SK-N-SH treated with all-trans-retinoic acid at 6 μM for 48 hours (cell line): ENCODE measurements around the gene ALDH4A1.

Source experiments
- CSDC2 ChIP-seq: fragments of 250-450 bp; sonication (Bioruptor Pico); IDR thresholded peaks from 2 replicates; pipeline ENCODE4 v1.5.0; 2020; ENCODE audit warnings: mild to moderate bottlenecking, moderate library complexity
- ESRRG ChIP-seq: fragments of 250-450 bp; sonication (Bioruptor Pico); IDR thresholded peaks from 2 replicates; pipeline ENCODE4 v1.6.1; 2021; ENCODE audit warnings: mild to moderate bottlenecking
- OSR1 ChIP-seq: fragments of 250-450 bp; sonication (Bioruptor Pico); IDR thresholded peaks from 2 replicates; pipeline ENCODE4 v1.8.0; 2022; ENCODE audit warnings: moderate library complexity, mild to moderate bottlenecking, inconsistent platforms
- RARB ChIP-seq: fragments of 250-450 bp; sonication (Bioruptor Pico); IDR thresholded peaks from 2 replicates; pipeline ENCODE4 v1.8.0; 2021; ENCODE audit warnings: mild to moderate bottlenecking, moderate library complexity
- ZFP3 ChIP-seq: fragments of 250-450 bp; sonication (Bioruptor Pico); IDR thresholded peaks from 2 replicates; pipeline ENCODE4 v1.5.0; 2020; ENCODE audit warnings: mild to moderate bottlenecking, moderate library complexity
- ZFP30 ChIP-seq: fragments of 450-650 bp; formaldehyde crosslinking; IDR thresholded peaks from 2 replicates; pipeline ENCODE4 v1.5.0; 2022; ENCODE audit warnings: mild to moderate bottlenecking, moderate library complexity
- TF ChIP-seq, protein P1 (sequence below): fragments of 250-450 bp; sonication (Bioruptor Pico); IDR thresholded peaks from 2 replicates; pipeline ENCODE4 v1.8.0; 2020; ENCODE audit warnings: mild to moderate bottlenecking, moderate library complexity, borderline replicate concordance
- TF ChIP-seq, protein P2 (sequence below): fragments of 250-450 bp; sonication (Bioruptor Pico); IDR thresholded peaks from 2 replicates; pipeline ENCODE4 v1.5.0; 2020; ENCODE audit warnings: mild to moderate bottlenecking, moderate library complexity

DNA sequence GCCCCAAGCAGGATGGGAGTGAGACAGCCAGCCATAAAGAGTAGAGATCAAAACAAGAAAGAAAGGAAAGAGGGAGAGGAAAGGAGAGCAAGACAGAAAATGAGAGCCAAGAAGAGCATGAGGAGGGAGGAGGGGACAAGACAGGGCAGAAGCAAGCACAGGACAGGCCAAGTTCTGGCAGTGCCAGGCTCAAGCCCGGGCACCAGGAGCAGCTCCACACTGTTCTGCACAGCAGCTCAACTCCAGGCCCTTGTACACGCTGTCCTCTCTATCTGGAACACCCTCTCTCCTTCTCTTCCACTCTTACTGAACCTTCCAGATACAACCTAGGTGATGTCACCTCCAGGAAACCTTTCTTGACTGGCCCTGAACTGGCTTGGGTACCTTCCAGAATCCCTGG lies 42.5 kb upstream of the ALDH4A1 start:
- no peak for TF ChIP-seq CSDC2 (CRISPR knock-in tag)
- TF ChIP-seq OSR1 (CRISPR knock-in tag) = no peak
- no peak for TF ChIP-seq ZFP30 (CRISPR knock-in tag)
- no peak for TF ChIP-seq RARB (CRISPR knock-in tag)
- no peak for TF ChIP-seq ZFP3
- TF ChIP-seq, protein P1, sequence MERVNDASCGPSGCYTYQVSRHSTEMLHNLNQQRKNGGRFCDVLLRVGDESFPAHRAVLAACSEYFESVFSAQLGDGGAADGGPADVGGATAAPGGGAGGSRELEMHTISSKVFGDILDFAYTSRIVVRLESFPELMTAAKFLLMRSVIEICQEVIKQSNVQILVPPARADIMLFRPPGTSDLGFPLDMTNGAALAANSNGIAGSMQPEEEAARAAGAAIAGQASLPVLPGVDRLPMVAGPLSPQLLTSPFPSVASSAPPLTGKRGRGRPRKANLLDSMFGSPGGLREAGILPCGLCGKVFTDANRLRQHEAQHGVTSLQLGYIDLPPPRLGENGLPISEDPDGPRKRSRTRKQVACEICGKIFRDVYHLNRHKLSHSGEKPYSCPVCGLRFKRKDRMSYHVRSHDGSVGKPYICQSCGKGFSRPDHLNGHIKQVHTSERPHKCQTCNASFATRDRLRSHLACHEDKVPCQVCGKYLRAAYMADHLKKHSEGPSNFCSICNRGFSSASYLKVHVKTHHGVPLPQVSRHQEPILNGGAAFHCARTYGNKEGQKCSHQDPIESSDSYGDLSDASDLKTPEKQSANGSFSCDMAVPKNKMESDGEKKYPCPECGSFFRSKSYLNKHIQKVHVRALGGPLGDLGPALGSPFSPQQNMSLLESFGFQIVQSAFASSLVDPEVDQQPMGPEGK = no peak
- TF ChIP-seq, protein P2, sequence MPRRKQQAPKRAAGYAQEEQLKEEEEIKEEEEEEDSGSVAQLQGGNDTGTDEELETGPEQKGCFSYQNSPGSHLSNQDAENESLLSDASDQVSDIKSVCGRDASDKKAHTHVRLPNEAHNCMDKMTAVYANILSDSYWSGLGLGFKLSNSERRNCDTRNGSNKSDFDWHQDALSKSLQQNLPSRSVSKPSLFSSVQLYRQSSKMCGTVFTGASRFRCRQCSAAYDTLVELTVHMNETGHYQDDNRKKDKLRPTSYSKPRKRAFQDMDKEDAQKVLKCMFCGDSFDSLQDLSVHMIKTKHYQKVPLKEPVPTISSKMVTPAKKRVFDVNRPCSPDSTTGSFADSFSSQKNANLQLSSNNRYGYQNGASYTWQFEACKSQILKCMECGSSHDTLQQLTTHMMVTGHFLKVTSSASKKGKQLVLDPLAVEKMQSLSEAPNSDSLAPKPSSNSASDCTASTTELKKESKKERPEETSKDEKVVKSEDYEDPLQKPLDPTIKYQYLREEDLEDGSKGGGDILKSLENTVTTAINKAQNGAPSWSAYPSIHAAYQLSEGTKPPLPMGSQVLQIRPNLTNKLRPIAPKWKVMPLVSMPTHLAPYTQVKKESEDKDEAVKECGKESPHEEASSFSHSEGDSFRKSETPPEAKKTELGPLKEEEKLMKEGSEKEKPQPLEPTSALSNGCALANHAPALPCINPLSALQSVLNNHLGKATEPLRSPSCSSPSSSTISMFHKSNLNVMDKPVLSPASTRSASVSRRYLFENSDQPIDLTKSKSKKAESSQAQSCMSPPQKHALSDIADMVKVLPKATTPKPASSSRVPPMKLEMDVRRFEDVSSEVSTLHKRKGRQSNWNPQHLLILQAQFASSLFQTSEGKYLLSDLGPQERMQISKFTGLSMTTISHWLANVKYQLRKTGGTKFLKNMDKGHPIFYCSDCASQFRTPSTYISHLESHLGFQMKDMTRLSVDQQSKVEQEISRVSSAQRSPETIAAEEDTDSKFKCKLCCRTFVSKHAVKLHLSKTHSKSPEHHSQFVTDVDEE (CRISPR knock-in tag) = no peak
- no peak for TF ChIP-seq ESRRG (CRISPR knock-in tag)
